ENCODE measurements around the gene ACTR1A. TPM values are rescaled to one million over a fixed set of nuclear protein-coding genes. Genes with fewer than 3 reads are reported as not detected.

Gene ACTR1A
- total RNA-seq (2011; cell fraction: chromatin; rRNA removed; ENCODE audit: low replicate concordance), result 49.4 and 103 TPM in 2 replicates
- 55.9 and 62.7 TPM in 2 replicates for total RNA-seq (2011; cell fraction: nucleolus; rRNA removed)
- total RNA-seq (2011; cell fraction: nucleoplasm; rRNA removed), result 52.4 and 56.3 TPM in 2 replicates
- total RNA-seq (2014; rRNA removed), result 47.8 and 49.1 TPM in 2 replicates
- total RNA-seq (2014; rRNA removed; fragmentation: Illumina TruSeq; extraction: Trizol), result 39.8 and 43.6 TPM in 2 replicates
- total RNA-seq (2015; rRNA removed; fragmentation: Illumina TruSeq; extraction: Trizol), result 47.7 and 52.5 TPM in 2 replicates
- 56.7 and 60.5 TPM in 2 replicates for total RNA-seq (2021)
- 77.2 and 80.3 TPM in 2 replicates for polyA plus RNA-seq (2011; rRNA removed)
- 72.0 and 75.9 TPM in 2 replicates for polyA plus RNA-seq (2011; cell fraction: cytosol; rRNA removed)
- polyA plus RNA-seq (2011; cell fraction: nucleus; rRNA removed), result 90.8 and 94.6 TPM in 2 replicates
- 44.6 and 45.2 TPM in 2 replicates for polyA plus RNA-seq (2012)
- polyA plus RNA-seq (2014; fragmentation: Illumina TruSeq; extraction: Trizol), result 60.2 and 60.9 TPM in 2 replicates
- 10 to 100 TPM; 36.3 to 44.1 TPM for polyA plus RNA-seq (2014; fragmentation: Nextera tagmentation; extraction: Ambion mirVana)
- 49.6 and 60.5 TPM in 2 replicates for polyA plus RNA-seq (2014; rRNA removed)
- 46.7 and 62.1 TPM in 2 replicates for polyA minus RNA-seq (2011; rRNA and poly(A)+ RNA removed)
- 38.5 TPM in 2 replicates for polyA minus RNA-seq (2011; cell fraction: cytosol; rRNA and poly(A)+ RNA removed)
- 23.0 and 41.4 TPM in 2 replicates for polyA minus RNA-seq (2011; cell fraction: nucleus; rRNA and poly(A)+ RNA removed)
- percentile 72 among the genes with signal in this experiment for Bru-seq, nascent RNA
- percentile 73 among the genes with signal in this experiment for BruChase-seq, experiment 1, labeled RNA remaining after a 2-hour chase
- percentile 71 among the genes with signal in this experiment for BruChase-seq, experiment 2, labeled RNA remaining after a 6-hour chase
- long read RNA-seq, experiment 1, transcript ACTR1A-201 (11 exons, 2,829 nt), result major isoform, 278 of 379 reads
- long read RNA-seq, experiment 1, partial matches to known transcripts, result 39 of 379 reads
- long read RNA-seq, experiment 1, other reads (novel, unspliced or antisense), result 57 of 379 reads
- long read RNA-seq, experiment 2, transcript ACTR1A-201 (11 exons, 2,829 nt), result major isoform, 45 of 107 reads
- long read RNA-seq, experiment 2, partial matches to known transcripts, result 3 of 107 reads
- long read RNA-seq, experiment 2, other reads (novel, unspliced or antisense), result 58 of 107 reads
- long read RNA-seq, experiment 3, transcript ACTR1A-201 (11 exons, 2,829 nt), result major isoform, 68 of 83 reads
- long read RNA-seq, experiment 3, partial matches to known transcripts, result 1 of 83 reads
- long read RNA-seq, experiment 3, other reads (novel, unspliced or antisense), result 13 of 83 reads

- CTCF ChIA-PET (ENCODE audit: low intra/inter-chr PET ratio), result interaction anchor here (1.5 kb wide), 1 partner anchor 81 kb away, joined by 6 read pairs; no protein-coding TSS in a partner anchor
- Histone ChIP-seq H3K4me3 (peak within 1 kb of the TSS; percentile 86), H3K27me3 (ENCODE audit: control insufficient read depth in 2 of 2, insufficient read depth in 2 of 2, low read length in 2 of 2) (no peaks in the 10 kb centered on the region), H2AFZ (ENCODE audit: low read depth, low read length) (peak within 1 kb of the TSS; percentile 99), H3K9ac (ENCODE audit: insufficient read depth in 1 of 2, low read depth in 2 of 2, low read length in 2 of 2) (peak within 1 kb of the TSS; percentile 90 to 93), H3K9me1 (ENCODE audit: control insufficient read depth, insufficient read depth, low read length) (no peaks in the 10 kb centered on the region), H3K9me3 (replicated peaks; ENCODE audit: control insufficient read depth, insufficient read depth, low read depth, low read length) (no peaks in the 10 kb centered on the region), H3K27ac (ENCODE audit: extremely low read depth, low read depth, low read length) (peak within 1 kb of the TSS; percentile 87), H3K4me2 (ENCODE audit: insufficient read depth, low read length) (peak within 1 kb of the TSS; percentile 95), H3K79me2 (ENCODE audit: control insufficient read depth, insufficient read depth, low read length) (peaks cover 66% of the 10 kb centered on the region), H4K20me1 (replicated peaks; ENCODE audit: control insufficient read depth, insufficient read depth, low read length) (no peaks in the 10 kb centered on the region), H3K4me1 (replicated peaks in 1 of 2; ENCODE audit: control insufficient read depth in 2 of 2, insufficient read depth in 2 of 2, low read length in 2 of 2) (peaks cover 4 to 13% of the 10 kb centered on the region in 2 experiments; a peak in 4 of 5 replicates), H3K36me3 (ENCODE audit: control insufficient read depth, insufficient read depth, low read length) (peaks cover 11% of the 10 kb centered on the region)
- ATAC-seq (peak; percentile 81), DNase-seq (ENCODE audit: extremely low read depth in 1 of 4, low spot score in 3 of 4) (peak; percentile 71 to 94 (median 78)), FAIRE-seq (peak; percentile 100)
- POLR2A ChIA-PET, result interaction anchor here (0.6 to 1.2 kb wide), 5 partner anchors 9 to 1384 kb away, joined by 3 to 5 read pairs (median 4); no protein-coding TSS in a partner anchor
- in situ Hi-C loops (cut with MboI), result loop anchor here (5.0 to 25.0 kb wide), 2 partner anchors 85 to 665 kb away; partner anchors contain the start of gene KCNIP2
- intact Hi-C loops (cut with micrococcal nuclease), result loop anchor here (1.0 to 5.0 kb wide), 3 partner anchors 38 to 95 kb away; no protein-coding TSS in a partner anchor
- no TSS peak for BruUV-seq (replicated peaks)
- under 1% methylated on average over 27 of the region's 42 CpGs for WGBS (ENCODE audit: insufficient coverage, low coverage, missing lambda C conversion rate)
- TF ChIP-seq IRF9 (tag; IDR thresholded peaks at IDR 0.05) (no peak), HNRNPH1 (optimal IDR thresholded peaks at IDR 0.05; ENCODE audit: low read depth, low read length) (no peak), ZNF695 (CRISPR knock-in tag; IDR thresholded peaks at IDR 0.05) (no peak), SRF (CRISPR knock-in tag; IDR thresholded peaks at IDR 0.05) (0 out of 4 replicates have a peak, but pooled peaks of 1 of the 2 experiments have one; percentile 13), HCFC1 (IDR thresholded peaks at IDR 0.05; ENCODE audit: low read depth, low read length) (peak; percentile 98), MTA3 (IDR thresholded peaks at IDR 0.05; ENCODE audit: borderline replicate concordance) (0 out of 2 replicates have a peak, but pooled peaks have one; percentile 13), CREB3L1 (IDR thresholded peaks at IDR 0.05; ENCODE audit: borderline replicate concordance, low read depth) (peak; percentile 91), ZNF165 (CRISPR knock-in tag; IDR thresholded peaks at IDR 0.05; ENCODE audit: borderline replicate concordance) (no peak), PHF20 (IDR thresholded peaks at IDR 0.05; ENCODE audit: partially characterized antibody) (peak; percentile 60), CTCF (IDR thresholded peaks at IDR 0.05 in 2 of 3, conservative IDR thresholded peaks at IDR 0.05 in 1 of 3; ENCODE audit: insufficient read depth in 2 of 3, low read depth in 1 of 3, low read length in 3 of 3) (peak in 1 of 3 experiments; percentile 5; a peak in 1 of 6 replicates)
Measured at GRCh38 chr10:102502337-102503151, at the start of gene ACTR1A. TSS of gene ACTR1A (minus strand) at chr10:102502712. CDS start at chr10:102502647, 65 bp downstream.
